ENCODE measurements around the gene CDX1.

CDX1 gene

DNA sequence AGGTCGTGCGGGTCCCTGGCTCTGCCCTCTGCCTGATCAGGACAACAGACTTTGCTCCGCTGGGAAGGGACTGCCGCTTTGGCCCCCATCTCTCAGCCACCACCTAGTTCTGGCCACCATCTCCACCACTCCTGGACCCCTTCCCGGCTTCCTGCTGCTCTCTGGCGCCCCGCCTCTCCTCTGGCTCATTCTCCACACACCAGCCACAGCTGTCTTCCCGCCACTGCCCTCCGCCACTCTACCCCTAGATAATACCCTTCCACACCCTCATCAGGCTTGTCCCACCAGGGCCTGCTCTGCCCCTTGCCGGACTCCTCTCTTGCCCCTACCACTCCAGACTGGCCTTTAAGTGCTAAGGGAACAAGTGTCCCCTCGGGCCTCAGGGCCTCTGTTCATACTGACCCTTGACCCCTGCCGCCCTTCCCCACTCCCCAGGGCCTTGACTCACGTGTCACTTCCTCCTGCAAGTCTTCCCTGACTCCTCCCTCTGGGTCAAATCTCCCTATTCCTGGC is 3.0 kb upstream of the CDX1 start:
- no peak for DNase-seq

DNA sequence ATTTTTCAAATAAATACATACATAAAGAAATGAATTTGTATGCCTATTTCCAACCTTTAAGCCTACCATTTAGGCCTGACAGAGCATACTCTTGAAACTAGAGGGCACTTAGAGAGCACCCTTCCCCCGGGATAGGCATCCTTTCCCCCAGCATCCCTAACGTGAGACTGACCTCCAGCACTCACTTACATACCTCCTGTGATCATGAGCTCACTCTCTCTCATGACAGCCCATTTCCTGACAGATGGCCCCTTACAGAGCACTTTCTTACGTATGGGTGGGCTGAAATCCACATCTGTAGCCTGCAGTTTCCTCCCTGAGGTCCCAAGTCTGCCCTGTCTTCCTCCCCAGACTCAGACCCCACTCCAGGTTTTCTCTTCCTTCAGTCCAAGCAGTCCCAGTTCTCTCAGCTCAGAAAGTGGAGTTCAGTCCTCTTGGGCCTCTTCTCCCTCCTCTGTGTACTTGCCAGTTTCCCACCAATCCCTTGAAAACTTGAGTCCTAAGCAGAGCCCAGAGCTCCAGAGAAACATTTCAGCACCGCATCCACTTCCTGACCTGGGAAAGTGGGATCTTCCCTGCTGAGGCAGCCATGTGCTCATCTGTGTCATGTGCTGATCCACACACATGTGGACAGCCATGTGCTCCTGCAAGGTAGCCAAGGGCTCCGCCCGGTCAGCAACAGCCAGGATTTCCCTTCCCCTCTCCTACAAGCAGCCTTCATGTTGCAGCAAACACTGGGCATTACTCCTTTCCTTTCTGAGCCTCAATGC is 2.2 kb upstream of the CDX1 start:
- no peak for DNase-seq

DNA sequence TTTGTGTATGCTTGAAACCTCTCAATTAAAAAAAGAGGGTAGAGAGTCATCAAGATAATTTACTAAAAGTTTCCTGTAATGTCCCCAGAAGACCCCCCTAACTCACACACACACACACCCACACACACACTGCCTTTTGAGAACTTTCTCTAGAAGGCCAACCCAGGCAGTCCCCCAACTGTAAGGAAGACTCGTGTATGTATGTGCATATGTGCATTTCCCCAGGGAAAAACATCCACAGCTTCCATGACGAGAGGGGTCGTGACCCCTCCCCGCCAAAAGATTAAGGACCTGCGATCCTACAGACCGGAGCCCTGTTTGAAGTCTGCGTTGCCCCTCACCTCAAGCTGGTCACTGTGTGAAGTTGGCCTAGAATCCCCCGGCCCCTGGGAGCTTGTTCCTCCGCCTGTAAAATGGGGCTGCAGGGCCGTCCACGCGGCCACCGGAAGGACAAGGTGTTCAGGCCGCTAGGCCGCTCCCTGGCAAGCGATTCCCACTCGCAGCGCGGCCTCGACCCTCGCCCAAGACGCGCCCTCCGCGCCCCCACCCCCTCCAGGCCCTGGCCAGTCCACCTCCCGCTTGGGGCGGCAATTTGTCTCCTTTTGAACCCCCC is 435 bp upstream of the CDX1 start:
- no peak for DNase-seq

DNA sequence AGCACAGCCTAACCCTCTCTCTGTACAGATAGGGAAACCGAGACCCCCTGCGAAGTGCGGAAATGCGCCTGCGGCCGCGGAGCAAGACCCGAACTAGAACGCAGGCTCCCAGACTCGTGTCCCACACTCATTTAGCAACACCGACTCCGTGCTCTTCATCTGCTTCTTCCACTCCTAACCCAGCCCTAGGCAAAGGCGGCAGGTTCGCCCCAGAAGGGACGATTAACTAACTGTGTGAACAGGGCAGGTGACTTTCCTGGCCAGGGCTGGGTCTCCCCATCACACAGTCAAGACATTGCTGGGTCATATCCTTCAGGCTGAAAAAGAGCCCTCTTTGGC is 903 bp downstream of the CDX1 start:
- DNase-seq = no peak

DNA sequence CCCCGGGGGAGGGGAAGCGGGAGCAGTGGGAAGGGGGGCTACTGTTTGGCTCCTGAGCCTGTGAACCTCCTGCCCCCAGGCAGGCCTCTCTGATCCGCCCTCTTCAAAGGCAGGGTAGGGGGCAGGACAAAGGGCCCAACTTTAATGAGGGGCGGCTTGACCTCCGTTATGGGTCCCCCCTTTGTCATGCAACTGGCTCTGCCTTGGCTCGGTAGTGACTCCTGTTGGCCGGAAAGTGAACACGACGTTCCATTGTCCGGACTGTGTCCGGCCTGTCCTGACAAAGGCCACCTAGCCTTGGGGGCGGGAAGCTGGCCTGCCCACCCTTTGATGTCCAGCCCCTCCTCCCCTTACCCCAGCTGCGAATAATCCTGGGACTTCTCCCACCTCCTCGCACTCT is 1.3 kb downstream of the CDX1 start:
- DNase-seq = no peak

DNA sequence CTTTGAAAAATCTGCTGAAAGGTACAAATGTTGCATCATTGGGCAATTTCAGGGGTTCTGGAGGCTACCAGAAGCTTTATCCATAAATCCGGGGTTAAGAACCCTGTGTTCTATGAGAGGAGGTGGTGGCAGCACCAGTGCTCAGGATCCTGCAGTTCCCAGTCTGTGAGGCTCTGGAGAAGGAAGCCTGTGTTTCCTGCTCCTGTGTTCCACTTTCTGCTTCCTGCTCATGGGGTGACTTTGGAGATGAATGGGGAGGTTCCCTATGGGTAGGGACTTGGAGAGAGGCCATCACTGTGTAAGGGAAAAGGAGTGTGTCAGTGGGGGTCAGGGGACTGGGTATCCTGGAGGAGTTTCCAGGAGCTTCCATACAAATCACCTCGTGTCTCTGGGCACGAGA is 2.3 kb downstream of the CDX1 start:
- DNase-seq = no peak

DNA sequence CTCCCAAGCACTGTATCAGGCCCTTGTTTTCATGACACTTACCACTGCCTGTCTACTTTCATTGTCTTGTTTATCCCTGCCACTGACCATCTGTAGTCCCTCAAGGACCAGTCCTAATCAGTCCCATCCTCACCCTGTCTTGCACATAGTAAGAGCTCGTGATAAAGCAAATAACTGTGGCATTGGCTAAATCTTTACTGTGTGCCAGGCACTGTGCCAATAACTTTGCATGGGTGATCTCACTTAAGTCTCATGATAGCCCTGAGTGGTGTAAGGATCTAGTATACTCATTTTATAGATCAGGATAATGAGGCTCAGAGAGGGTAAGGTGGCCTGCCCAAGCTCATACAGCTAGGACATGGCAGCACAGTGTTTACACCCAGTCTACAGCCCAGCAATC is 5.6 kb downstream of the CDX1 start:
- no peak for DNase-seq

DNA sequence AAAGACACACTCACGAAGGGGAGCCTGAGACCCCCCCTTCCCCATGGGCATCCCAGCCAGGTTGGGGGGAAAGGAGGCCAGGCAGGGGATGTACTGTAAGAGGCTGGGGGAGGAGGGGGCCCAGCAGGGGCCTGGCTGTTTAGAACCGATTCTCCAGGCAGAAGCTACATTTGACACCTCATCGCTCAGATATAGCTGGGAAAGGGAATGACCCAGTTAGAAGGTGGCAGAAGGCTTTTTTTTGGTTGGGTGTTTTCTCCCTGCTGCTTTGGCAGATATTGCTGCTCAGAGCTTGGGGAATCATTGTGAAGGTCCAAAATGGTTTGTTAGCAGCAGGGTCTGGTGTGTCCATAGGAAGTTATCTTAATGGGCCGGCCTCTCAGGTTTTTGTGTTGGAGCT is 6.0 kb downstream of the CDX1 start:
- DNase-seq = no peak

DNA sequence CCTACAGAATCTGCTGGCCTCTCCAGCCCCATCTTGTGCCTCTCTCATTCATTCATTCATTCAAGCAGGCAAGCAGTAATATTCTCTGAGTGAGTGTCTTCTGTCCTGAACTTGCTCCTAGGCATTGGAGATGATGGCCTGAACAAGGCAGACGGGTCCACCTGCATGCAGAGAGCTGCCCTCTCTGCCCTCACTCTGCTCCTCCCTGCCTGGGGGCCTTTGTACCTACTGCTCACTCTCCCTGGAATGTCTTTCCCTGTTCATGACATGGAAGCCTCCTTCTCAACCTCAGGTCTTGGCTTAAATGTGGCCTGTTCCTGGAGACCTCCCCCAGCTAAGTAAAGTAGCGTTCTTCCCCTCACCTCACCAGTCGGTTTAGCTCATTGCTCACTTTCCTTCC is 6.6 kb downstream of the CDX1 start:
- DNase-seq = no peak

DNA sequence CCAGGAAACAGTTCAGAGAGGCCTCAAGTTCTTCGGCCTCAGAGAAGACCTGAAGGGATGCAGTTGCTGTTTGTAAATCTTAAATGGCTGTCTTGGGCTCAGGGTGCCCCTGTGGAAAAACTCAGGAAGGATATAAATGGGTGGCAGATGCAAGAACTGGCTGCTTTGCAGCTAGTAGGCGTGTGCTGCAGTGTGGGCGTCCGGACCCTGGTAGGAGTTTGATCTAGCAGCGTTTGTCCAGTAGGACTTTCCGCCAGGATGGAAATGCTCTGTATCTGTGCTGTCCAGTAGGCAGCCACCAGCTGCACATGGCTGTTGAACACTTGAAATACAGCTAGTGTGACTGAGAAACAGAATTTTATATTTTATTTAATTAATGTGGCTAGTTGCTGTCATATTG is 7.7 kb downstream of the CDX1 start:
- no peak for DNase-seq

DNA sequence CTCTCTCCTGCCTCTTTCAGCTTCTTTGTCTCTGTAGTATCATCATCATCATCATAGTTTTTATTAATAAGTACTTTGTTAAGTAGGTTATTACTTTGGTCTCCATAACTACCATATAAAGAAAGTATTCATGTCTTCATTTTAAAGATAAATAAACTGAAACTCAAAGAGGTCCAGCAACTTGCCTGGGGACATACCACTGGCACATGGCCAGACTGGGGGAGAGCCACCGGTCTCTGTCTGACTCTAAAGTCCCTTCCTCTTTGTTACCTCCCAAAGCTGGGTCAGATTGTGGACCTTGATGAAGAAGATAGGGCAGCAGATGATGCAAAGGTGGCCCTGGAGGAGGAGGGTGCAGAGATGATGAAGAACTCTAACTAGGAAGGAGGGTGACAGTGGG is 8.5 kb downstream of the CDX1 start:
- no peak for DNase-seq

DNA sequence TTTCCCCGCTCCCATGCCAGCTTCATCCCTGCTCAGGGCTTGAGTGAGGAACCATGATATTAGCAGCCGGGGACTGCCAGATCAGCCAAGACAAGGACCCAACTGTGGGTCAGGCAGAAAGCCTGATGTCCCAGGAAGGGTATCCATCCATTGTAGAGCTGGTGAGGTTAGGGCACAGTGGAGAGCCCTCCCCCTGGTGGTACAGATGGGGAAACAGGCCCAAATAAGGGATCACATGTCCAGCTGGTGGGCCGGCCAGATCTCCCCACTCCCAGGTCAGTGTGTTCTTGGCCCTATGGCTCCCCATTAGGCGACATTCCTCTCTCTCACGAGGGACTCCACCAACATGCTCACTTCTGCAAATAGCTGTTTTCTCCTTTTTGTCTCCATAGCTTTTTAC is 9.0 kb downstream of the CDX1 start:
- no peak for DNase-seq

DNA sequence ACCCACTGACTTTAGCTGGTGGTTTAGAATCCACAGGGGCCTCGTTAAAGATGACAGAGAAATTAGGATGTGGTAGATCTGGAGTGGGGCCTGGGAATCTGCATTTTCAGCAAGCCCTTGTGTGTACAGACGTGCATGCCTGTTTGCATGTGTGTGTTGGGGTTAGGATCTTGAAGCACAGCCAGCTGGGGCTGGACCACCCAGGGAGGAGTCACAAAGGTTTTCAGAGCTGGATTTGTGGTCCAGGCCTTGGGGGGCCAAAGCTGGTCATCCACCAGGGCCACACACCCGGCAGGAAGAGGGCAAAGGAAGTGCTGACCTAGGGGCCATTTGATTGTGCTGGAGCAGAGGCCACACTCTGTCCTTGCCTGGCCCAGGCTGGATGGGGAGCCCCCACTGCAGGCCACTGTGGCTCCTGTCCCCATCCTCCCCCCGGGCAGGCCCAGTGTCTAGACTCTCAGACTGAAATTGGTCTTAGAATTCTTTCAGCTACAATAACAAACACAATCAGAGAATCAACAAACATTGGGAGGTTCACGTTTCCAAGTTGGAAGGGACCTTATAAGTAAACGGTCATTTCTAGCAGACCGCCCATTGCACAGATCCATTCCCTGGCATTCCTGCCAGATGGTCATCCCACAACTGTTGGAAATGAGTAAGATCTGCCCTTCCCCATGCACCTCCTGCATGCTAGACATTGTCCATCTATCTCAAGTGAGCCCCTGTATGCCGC is 10.3 kb downstream of the CDX1 start:
- no peak for DNase-seq

DNA sequence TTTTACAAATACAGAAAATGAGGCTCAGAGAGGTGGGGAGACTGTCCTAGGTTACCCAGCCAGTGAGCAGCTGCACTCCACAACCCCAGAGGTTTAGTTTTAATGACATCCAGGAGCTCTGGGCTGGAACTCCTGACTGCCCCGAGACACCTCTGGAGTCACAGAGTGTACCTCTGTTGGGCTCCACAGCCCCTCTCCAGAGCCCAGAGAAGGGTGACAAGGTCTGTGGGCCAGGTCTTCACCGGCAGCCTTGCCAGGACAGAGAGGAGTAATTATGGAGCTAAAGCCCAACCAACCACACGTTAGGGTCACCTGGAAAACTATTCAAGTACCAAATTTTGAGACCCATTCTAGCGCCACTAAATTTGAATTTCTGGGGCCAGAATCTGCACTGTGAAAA is 11.1 kb downstream of the CDX1 start:
- DNase-seq = no peak

DNA sequence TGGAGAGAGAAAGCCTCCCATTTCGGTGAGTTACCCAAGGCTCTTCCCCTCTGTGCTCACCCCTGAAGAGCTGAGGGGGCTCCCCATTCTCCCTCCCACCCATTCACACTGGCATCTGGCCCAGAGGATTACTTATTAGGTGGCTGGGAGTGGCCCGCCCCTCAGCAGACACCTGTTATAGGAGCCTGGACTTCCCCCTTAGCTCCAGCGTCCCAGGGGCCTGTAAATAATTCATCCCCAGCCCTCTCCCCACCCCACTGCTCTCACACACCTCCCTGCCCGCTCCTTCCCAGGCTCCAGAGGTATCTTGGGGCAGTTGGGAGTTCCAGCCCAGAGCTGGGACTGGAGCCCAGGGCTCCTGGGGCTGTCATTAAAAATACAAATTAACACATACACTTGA is 11.7 kb downstream of the CDX1 start:
- DNase-seq = no peak

DNA sequence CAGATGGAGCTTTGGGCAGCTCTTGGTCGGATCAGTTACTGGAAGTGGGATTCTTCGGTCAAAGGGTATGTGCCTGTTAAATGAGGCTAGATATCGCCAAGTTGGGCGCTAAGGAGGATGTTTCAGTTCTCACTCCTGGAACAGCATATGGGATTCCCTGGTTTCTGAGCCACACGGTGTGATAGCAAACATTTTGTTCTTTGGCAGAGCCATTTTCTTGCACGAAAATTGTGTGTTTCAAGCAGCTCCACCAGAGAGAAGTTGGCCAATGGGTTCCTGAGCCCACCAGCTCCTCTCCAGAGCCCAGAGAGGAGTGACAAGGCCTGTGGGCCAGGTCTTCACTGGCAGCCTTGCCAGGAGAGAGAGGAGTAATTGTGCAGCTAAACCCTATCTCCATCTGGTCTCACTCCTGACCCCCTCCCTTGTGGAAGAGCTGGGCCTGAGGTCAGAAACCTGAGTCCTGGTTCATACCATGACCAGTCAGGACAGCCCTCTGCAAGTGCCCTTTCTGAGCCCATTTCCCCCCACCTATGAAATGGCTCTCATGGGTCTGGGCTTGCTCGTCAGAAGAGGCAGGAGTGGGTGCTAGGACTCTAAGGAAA is 12.5 kb downstream of the CDX1 start:
- DNase-seq = no peak

DNA sequence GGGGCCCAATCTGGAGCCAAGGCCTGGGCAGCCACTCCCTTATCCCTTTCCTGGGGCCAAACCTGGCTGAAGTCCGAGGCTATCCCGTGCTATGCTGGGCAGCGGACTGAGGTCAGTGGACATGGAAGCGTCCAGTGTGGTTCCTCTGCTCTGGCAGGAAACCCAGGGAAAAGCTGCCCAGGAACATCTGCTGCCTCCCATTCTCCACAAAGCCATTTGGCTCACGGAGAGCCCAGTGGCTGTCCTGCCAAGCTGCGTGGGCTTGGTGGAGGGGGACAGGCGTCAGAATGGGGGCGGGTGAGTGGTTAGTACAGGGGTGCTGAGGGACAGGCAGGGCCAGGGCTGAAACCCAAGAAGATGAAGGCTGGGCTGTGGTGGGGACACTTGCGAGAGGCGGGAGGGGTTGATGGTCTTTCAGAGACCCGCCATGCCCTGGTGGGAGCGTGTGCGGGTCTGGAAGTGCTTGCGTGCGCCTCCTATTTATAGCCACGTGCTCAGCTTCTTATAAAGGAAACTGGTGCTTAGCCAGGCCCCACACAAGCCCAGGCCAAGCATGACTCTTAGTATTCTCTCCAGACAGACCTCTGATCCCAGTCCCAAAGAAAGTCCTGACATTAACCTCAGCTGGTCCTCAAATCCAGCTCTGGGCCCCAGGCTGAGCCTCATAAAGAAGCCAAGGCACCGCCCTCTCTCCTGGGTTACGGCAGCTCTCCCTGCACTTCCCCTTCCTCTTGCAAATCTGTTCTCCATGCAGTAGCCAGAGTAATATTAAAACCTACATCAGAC is 13.9 kb downstream of the CDX1 start:
- DNase-seq = no peak

DNA sequence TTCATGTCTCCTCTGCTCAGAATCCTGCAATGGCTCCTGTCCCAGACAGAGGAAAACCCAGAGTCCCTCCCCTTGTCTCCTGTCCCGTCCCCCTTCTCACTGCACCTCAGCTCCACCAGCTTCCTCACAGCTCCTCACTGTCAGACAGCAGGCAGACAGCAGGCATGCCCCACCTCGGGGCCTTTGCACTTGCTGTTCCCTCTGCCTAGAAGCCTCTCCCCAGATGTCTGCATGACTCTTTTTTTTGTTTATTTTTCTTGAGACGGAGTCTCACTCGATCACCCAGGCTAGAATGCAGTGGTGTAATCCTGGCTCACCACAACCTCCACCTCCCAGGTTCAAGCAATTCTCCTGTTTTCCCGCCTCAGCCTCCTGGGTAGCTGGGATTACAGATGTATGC is 14.4 kb downstream of the CDX1 start:
- DNase-seq = no peak

DNA sequence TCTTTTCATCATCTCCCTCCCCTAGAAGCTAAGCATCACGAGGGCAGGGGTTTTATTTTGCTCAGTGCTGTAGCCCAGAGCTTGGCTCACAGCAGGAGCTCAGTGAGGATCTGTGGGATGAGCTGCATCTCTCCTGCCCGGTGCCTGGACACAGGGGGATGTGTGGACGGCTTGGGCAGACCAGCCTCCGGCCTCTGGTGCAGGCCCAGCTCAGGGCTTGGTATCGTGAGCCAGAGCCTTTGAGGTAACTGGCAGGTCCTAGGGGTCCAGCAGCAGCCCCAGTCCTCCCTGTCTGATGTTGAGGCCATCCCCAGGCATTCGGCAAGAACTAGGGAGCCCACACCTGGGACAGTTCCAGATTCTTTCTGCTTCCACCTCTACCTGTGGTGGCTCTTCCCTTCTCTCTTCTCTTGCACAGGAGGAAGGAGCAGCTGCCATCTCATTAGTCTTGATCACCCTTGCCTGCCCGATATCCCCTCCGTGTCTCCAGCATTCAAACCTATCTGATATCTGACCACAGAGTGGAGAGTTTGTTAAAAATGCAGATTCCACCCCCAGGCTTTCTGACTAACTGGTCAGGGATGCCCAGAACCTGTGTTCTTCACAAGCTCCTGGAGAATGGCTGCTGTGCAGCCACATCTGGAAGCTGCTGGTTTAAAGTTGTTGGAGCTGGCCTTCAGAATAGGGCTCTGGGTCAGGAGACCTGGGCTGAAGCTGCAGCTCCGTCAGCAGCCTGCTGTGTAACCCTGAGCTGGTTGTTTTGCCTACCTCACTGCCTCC is 15.4 kb downstream of the CDX1 start:
- no peak for DNase-seq

DNA sequence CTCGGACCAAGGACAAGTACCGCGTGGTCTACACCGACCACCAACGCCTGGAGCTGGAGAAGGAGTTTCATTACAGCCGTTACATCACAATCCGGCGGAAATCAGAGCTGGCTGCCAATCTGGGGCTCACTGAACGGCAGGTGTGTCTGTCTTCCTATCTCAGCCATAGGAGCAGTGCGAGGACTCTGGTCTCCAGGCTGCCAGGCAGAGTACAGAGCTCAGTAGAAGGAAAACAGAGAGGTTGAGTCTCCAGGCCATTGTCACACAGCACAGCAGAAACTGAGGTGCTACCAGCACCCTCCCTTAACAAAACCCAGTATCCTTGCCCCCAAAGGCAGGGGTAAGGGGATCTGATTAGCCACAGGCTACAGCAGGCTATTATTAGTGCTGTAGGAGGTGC is 16.2 kb downstream of the CDX1 start:
- no peak for DNase-seq

DNA sequence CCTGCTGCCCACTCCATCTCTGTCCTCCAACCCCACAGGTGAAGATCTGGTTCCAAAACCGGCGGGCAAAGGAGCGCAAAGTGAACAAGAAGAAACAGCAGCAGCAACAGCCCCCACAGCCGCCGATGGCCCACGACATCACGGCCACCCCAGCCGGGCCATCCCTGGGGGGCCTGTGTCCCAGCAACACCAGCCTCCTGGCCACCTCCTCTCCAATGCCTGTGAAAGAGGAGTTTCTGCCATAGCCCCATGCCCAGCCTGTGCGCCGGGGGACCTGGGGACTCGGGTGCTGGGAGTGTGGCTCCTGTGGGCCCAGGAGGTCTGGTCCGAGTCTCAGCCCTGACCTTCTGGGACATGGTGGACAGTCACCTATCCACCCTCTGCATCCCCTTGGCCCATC is 16.9 kb downstream of the CDX1 start:
- DNase-seq = no peak

DNA sequence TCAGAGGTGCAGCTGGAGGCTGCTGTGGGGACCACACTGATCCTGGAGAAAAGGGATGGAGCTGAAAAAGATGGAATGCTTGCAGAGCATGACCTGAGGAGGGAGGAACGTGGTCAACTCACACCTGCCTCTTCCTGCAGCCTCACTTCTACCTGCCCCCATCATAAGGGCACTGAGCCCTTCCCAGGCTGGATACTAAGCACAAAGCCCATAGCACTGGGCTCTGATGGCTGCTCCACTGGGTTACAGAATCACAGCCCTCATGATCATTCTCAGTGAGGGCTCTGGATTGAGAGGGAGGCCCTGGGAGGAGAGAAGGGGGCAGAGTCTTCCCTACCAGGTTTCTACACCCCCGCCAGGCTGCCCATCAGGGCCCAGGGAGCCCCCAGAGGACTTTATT is 17.4 kb downstream of the CDX1 start:
- DNase-seq = no peak

All from NCI-H2171 treated with DMSO at 0.1 percent for 48 hours (cell line).